Spleen (tissue), 11 donors: ENCODE data around the gene RFPL4AL1. TPM values are rescaled to one million over a fixed set of nuclear protein-coding genes. Genes with fewer than 3 reads are reported as not detected.
A peak's percentile ranks its signal among the peaks of the same experiment; 100 is the strongest.

Experiments used
- DNase-seq: peaks from one replicate; pipeline ENCODE4 v3.0.0-alpha.2; 2020
- H3K27ac ChIP-seq, 8 donors: fragments of 200-600 bp; sonication (generic) in 7 of 8; 1 replicate in 4 of 8; 2 replicates in 4 of 8; pipeline versions ENCODE4 v1.5.0 to v1.8.0; 2016 to 2021; ENCODE audit warnings: inconsistent platforms in 4 of 8, mild to moderate bottlenecking in 4 of 8, moderate library complexity in 1 of 8
- H3K27me3 ChIP-seq, 7 donors: fragments of 200-600 bp; sonication (generic) in 6 of 7; replicated peaks in 1 of 7; 1 replicate in 4 of 7; 2 replicates in 3 of 7; pipeline versions ENCODE4 v1.5.0 to v1.8.0; 2016 to 2021; ENCODE audit warnings: inconsistent platforms in 3 of 7, mild to moderate bottlenecking in 1 of 7
- H3K36me3 ChIP-seq, 6 donors: fragments of 200-600 bp; sonication (generic) in 5 of 6; 1 replicate in 4 of 6; 2 replicates in 2 of 6; pipeline versions ENCODE4 v1.5.0 to v1.8.0; 2016 to 2021; ENCODE audit warnings: inconsistent platforms in 2 of 6
- H3K4me1 ChIP-seq, 6 donors: fragments of 200-600 bp; sonication (generic) in 5 of 6; 1 replicate in 3 of 6; 2 replicates in 3 of 6; pipeline versions ENCODE4 v1.5.0 to v1.8.0; 2016 to 2021; ENCODE audit warnings: inconsistent platforms in 3 of 6
- H3K4me3 ChIP-seq, 8 donors: fragments of 200-600 bp; sonication (generic) in 7 of 8; 1 replicate in 4 of 8; 2 replicates in 4 of 8; pipeline versions ENCODE4 v1.5.0 to v1.8.0; 2016 to 2021; ENCODE audit warnings: inconsistent platforms in 4 of 8, mild to moderate bottlenecking in 4 of 8, moderate library complexity in 2 of 8
- H3K9me3 ChIP-seq, 8 donors: fragments of 200-600 bp; sonication (generic) in 7 of 8; 1 replicate in 4 of 8; 2 replicates in 4 of 8; pipeline versions ENCODE4 v1.5.0 to v1.8.0; 2016 to 2021; ENCODE audit warnings: inconsistent platforms in 4 of 8
- POLR2A ChIP-seq, 3 donors: fragments of 450-650 bp; IDR thresholded peaks; one replicate each; pipeline ENCODE4 v1.5.1; 2017; ENCODE audit warnings: antibody characterized with exemption in 3 of 3, mild to moderate bottlenecking in 1 of 3
- POLR2AphosphoS5 ChIP-seq, 3 donors: sonication (generic); formaldehyde crosslinking; IDR thresholded peaks; one replicate each; pipeline ENCODE4 v1.5.1; 2017; ENCODE audit warnings: antibody characterized with exemption in 3 of 3
- WGBS, 5 donors: extraction: QIAGEN DNeasy Blood & Tissue Kit in 3 of 5; methylation state at CpG; one replicate each; pipeline versions ENCODE4 v1.1.5 to v1.1.7; 2013 to 2018; 5-methylcytosine and 5-hydroxymethylcytosine counted together
- intact Hi-C: fragments of 100-400 bp; cut with DNase I; formaldehyde crosslinking; loops from one replicate; pipeline ENCODE4 v1.15.0; 2023; ENCODE audit warnings: low total_unique reads
- polyA plus RNA-seq, 3 donors: library from polyadenylated mRNA; stranded (reverse); fragments of 200-250 nt; gene quantifications; one replicate each; pipeline ENCODE4 v1.2.1, GENCODE V29; 2013
- total RNA-seq, 7 donors: library from RNA; depleted of rRNA in 3 of 7; stranded (reverse); fragments of >200 nt in 3 of 7; fragmentation: NEBNext Ultra II Directional in 4 of 7; extraction: Animal tissue kit (Norgen Biotek cat#: 25700) in 4 of 7; gene quantifications; one replicate each; pipeline versions ENCODE4 v1.1.0 to v1.2.1, GENCODE V29; 2016 to 2021
- TF ChIP-seq, protein P1 (sequence below), 11 experiments: fragments of 200-600 bp in 7 of 11; fragments of 450-650 bp in 4 of 11; sonication (generic) in 4 of 11; IDR thresholded peaks in 8 of 11; conservative IDR thresholded peaks in 3 of 11; 1 replicate in 7 of 11; 2 replicates in 4 of 11; pipeline versions ENCODE4 v1.4.0 to v1.8.0; 2016 to 2021; ENCODE audit warnings: antibody characterized with exemption in 11 of 11, inconsistent platforms in 4 of 11, mild to moderate bottlenecking in 1 of 11
- donor health status: healthy with polysubstance abuse.
- donor health status: DM: no; HTN: no; CAD: no; lungs with moderate emphysema.
- donor health status: DM: no; HTN: no; CAD: no.
- donor health status: Bipolar disorder and iron deficiency.
- donor health status: healthy.
- donor health status: DM: no; HTN: no; CAD: no.
- donor health status: DM: yes; HTN: yes; CAD: no.

RFPL4AL1 gene
- total and polyA plus RNA-seq, 10 donors, result not detected

DNA sequence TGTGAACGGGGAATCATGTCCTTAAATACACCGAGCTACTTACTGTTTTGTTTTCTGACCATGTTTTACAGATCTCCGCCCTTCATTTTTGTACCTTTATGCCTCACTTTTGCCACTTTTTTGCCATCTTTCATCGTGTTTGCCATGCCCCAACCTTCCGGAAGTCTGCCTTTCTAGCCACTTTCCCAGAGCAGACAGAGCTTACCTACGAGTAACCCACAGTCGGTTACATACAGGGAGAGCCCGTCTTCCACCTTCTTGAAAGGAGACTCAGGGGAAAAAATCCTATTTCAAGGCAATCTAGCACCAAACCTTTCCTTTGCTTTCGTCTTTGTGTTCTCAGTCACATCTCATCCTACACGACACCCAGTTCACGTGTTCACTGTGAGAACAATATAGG is 26.1 kb downstream of the RFPL4AL1 start:
- no peak for DNase-seq
- Histone ChIP-seq H3K9me3 (no peaks in the 10 kb centered on the region), H3K4me3 (no peak overlapping the region), H3K27ac (no peak overlapping the region), H3K27me3 (peaks cover 0 to 4% (median 0%) of the 10 kb centered on the region in 7 donors), H3K36me3 (no peaks in the 10 kb centered on the region), H3K4me1 (no peaks in the 10 kb centered on the region)
- 89 to 91% (median 90%) methylated on average over 11 of the region's 11 CpGs for WGBS, 5 donors
- intact Hi-C loops, result no loop called here
- TF ChIP-seq POLR2A (IDR thresholded peaks at IDR 0.05) (no peak), POLR2AphosphoS5 (IDR thresholded peaks at IDR 0.05) (no peak)
- TF ChIP-seq, protein P1, sequence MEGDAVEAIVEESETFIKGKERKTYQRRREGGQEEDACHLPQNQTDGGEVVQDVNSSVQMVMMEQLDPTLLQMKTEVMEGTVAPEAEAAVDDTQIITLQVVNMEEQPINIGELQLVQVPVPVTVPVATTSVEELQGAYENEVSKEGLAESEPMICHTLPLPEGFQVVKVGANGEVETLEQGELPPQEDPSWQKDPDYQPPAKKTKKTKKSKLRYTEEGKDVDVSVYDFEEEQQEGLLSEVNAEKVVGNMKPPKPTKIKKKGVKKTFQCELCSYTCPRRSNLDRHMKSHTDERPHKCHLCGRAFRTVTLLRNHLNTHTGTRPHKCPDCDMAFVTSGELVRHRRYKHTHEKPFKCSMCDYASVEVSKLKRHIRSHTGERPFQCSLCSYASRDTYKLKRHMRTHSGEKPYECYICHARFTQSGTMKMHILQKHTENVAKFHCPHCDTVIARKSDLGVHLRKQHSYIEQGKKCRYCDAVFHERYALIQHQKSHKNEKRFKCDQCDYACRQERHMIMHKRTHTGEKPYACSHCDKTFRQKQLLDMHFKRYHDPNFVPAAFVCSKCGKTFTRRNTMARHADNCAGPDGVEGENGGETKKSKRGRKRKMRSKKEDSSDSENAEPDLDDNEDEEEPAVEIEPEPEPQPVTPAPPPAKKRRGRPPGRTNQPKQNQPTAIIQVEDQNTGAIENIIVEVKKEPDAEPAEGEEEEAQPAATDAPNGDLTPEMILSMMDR (IDR thresholded peaks at IDR 0.05 in 8 of 11, conservative IDR thresholded peaks at IDR 0.05 in 3 of 11), result no peak

DNA sequence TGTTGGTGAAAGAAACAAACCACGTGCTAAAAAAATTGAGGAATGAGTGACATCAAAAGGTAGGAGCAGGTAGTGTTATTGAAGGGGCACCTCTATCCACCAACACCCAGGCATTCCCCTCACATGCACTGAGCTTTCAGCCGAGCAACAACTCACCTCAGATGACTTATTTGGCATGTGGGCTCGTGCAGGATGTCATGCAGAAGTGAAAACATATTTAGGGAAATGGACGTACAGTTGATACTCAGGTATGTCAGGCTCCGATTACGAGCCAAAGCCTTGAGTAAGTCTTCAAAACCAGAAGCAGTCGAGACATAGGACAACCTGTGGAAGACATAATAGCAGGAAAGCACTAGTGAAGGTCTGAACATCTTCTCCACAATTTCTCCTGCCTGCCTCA is 32.5 kb downstream of the RFPL4AL1 start:
- intact Hi-C loops, result no loop called here
- Histone ChIP-seq H3K9me3 (peaks cover 0 to 12% (median 6%) of the 10 kb centered on the region in 8 donors), H3K4me1 (no peaks in the 10 kb centered on the region), H3K27ac (no peak overlapping the region), H3K36me3 (no peaks in the 10 kb centered on the region), H3K4me3 (no peak overlapping the region), H3K27me3 (no peaks in the 10 kb centered on the region)
- DNase-seq, result no peak
- TF ChIP-seq, protein P1 (IDR thresholded peaks at IDR 0.05 in 8 of 11, conservative IDR thresholded peaks at IDR 0.05 in 3 of 11), result no peak
- no peak for TF ChIP-seq POLR2A (IDR thresholded peaks at IDR 0.05)
- no peak for TF ChIP-seq POLR2AphosphoS5 (IDR thresholded peaks at IDR 0.05)
- WGBS, 5 donors, result 65 to 68% (median 66%) methylated on average over 7 of the region's 7 CpGs

DNA sequence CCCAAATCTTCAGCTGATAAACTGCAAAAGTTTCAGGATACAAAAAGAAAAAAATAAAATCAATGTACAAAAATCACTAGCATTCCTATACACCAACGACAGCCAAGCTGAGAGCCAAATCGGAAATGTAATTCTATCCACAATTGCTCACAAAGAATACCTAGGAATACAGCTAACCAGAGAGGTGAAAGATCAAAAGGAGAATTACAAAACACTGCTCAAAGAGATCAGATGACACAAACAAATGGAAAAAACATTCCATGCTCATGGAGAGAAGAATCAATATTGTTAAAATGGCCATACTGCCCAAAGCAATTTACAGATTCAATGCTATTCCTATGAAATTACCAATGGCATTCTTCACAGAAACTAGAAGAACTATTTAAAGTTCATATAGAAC is 33.4 kb downstream of the RFPL4AL1 start:
- H3K27me3 ChIP-seq, result no peaks in the 10 kb centered on the region
- intact Hi-C loops, result no loop called here
- no peak for TF ChIP-seq POLR2A (IDR thresholded peaks at IDR 0.05)
- TF ChIP-seq, protein P1 (IDR thresholded peaks at IDR 0.05 in 8 of 11, conservative IDR thresholded peaks at IDR 0.05 in 3 of 11), result no peak
- TF ChIP-seq POLR2AphosphoS5 (IDR thresholded peaks at IDR 0.05), result no peak
- no peaks in the 10 kb centered on the region for H3K4me1 ChIP-seq
- peaks cover 0 to 12% (median 6%) of the 10 kb centered on the region in 8 donors for H3K9me3 ChIP-seq
- WGBS, 5 donors, result 79 to 90% (median 88%) methylated on average over 2 of the region's 2 CpGs
- no peak for DNase-seq
- no peak overlapping the region for H3K4me3 ChIP-seq
- H3K36me3 ChIP-seq, result no peaks in the 10 kb centered on the region
- no peak overlapping the region for H3K27ac ChIP-seq

DNA sequence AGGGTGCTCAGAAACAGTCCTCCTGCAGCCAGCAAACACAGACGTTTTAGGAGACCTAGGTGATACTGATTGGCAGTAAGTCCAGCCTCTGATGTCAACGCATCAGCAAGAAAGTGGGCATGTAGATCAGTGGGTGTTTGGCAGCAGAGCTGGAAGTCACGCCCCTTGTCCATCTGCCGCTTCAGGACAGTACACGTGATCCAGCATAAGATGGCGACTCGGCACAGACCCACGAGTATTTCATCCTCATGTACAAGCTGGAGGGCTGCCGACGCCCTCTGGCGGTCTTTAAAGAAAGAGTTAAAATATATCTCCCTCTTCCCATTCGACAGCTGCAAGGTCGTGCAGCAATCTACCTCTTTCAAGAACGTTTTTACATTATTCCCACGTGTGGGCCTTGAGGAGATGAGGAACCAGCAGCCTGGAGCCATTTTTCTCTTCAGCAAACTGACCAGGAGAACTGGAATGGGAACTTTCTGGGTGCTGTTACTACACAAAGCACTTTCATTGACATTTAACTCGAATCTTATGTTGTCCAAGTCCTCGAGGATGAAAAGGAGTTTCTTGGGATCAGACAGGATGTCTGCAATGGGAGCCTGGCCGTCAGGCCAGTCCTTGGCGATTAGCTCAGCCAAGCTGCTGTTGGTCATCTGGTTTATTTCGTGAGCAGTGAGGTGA is 40.6 kb downstream of the RFPL4AL1 start:
- DNase-seq, result peak; percentile 83
- Histone ChIP-seq H3K4me1 (peaks cover 0 to 8% (median 0%) of the 10 kb centered on the region in 6 donors), H3K36me3 (no peaks in the 10 kb centered on the region), H3K9me3 (peaks cover 0 to 11% (median under 1%) of the 10 kb centered on the region in 8 donors), H3K27ac (no peak overlapping the region), H3K27me3 (peaks cover 0 to 38% (median 0%) of the 10 kb centered on the region in 7 donors), H3K4me3 (peak overlapping the region in 1 of 8 donors; percentile 37)
- intact Hi-C loops, result no loop called here
- TF ChIP-seq, protein P1 (IDR thresholded peaks at IDR 0.05 in 8 of 11, conservative IDR thresholded peaks at IDR 0.05 in 3 of 11), result peak in 7 of 11 experiments; percentile 32 to 62 (median 54)
- no peak for TF ChIP-seq POLR2A (IDR thresholded peaks at IDR 0.05)
- 29 to 32% (median 30%) methylated on average over 20 of the region's 20 CpGs for WGBS, 5 donors
